Adrenal gland (tissue), 12 donors: ENCODE measurements around the gene ZNF831. TPM values are rescaled to one million over a fixed set of nuclear protein-coding genes. Genes with fewer than 3 reads are reported as not detected.

Experiments used
- DNase-seq, 7 donors: peaks; one replicate each; pipeline ENCODE4 v3.0.0-alpha.2; 2019 to 2020
- H3K27ac ChIP-seq, 5 donors: fragments of 200-600 bp; sonication (generic) in 4 of 5; 1 replicate in 3 of 5; 2 replicates in 2 of 5; pipeline versions ENCODE4 v1.5.1 to v1.8.0; 2016 to 2020; ENCODE audit warnings: mild to moderate bottlenecking in 1 of 5
- H3K27me3 ChIP-seq: fragments of 200-600 bp; 2 replicates; pipeline ENCODE4 v1.8.0; 2021
- H3K36me3 ChIP-seq, 2 donors: fragments of 200-600 bp; replicated peaks in 1 of 2; 1 replicate in 1 of 2; 2 replicates in 1 of 2; pipeline versions ENCODE4 v1.5.1 to v1.8.0; 2018 to 2022
- H3K4me1 ChIP-seq, 2 donors: fragments of 200-600 bp; replicated peaks in 1 of 2; 1 replicate in 1 of 2; 2 replicates in 1 of 2; pipeline versions ENCODE4 v1.5.1 to v1.8.0; 2018 to 2021
- H3K4me3 ChIP-seq, 4 donors: fragments of 200-600 bp; sonication (generic) in 3 of 4; one replicate each; pipeline ENCODE4 v1.5.1; 2016 to 2018
- H3K9me3 ChIP-seq, 3 donors: fragments of 200-600 bp; sonication (generic) in 1 of 3; replicated peaks in 1 of 3; 1 replicate in 2 of 3; 2 replicates in 1 of 3; pipeline versions ENCODE4 v1.5.1 to v1.8.0; 2016 to 2021
- POLR2A ChIP-seq, 2 donors: fragments of 450-650 bp; IDR thresholded peaks; one replicate each; pipeline ENCODE4 v1.6.1; 2017; ENCODE audit warnings: antibody characterized with exemption in 2 of 2, mild to moderate bottlenecking in 2 of 2, moderate library complexity in 1 of 2
- WGBS, 4 donors: extraction: QIAGEN DNeasy Blood & Tissue Kit in 2 of 4; methylation state at CpG; one replicate each; pipeline versions ENCODE4 v1.1.5 to v1.1.7; 2013 to 2017; 5-methylcytosine and 5-hydroxymethylcytosine counted together
- intact Hi-C, 2 donors: fragments of 100-400 bp; cut with DNase I; formaldehyde crosslinking; loops; one replicate each; pipeline versions ENCODE4 v1.14.1 to v1.15.0; 2022 to 2023
- polyA plus RNA-seq, 3 donors: library from polyadenylated mRNA; stranded (reverse); fragments of 200-250 nt in 2 of 3; fragments of 350-450 nt in 1 of 3; fragmentation: Illumina TruSeq in 1 of 3; extraction: RNeasy Lipid Tissue Mini Kit (QIAGEN cat#74804) in 1 of 3; gene quantifications; one replicate each; pipeline ENCODE4 v1.2.3, GENCODE V29; 2013 to 2014
- total RNA-seq, 9 donors: library from RNA; depleted of rRNA in 4 of 9; stranded (reverse); fragments of >200 nt in 4 of 9; fragments of 120-200 nt in 1 of 9; fragmentation: NEBNext Ultra II Directional in 1 of 9; extraction: Animal tissue kit (Norgen Biotek cat#: 25700) in 1 of 9; gene quantifications; one replicate each; pipeline versions ENCODE4 v1.1.0 to v1.2.4, GENCODE V29; 2013 to 2023
- TF ChIP-seq, protein P1 (sequence below), 6 experiments: fragments of 450-650 bp in 4 of 6; fragments of 200-600 bp in 2 of 6; sonication (generic) in 1 of 6; IDR thresholded peaks; 1 replicate in 5 of 6; 2 replicates in 1 of 6; pipeline versions ENCODE4 v1.5.1 to v1.8.0; 2016 to 2021; ENCODE audit warnings: antibody characterized with exemption in 6 of 6, mild to moderate bottlenecking in 2 of 6, moderate library complexity in 1 of 6
- donor health status: healthy with polysubstance abuse.
- donor health status: Bipolar disorder and iron deficiency.
- donor health status: DM: yes; HTN: yes; CAD: no.
- donor health status: DM: no; HTN: no; CAD: no.
- donor health status: DM: no; HTN: no; CAD: no.
- donor health status: DM: yes; HTN: yes; CAD: no.

The ZNF831 gene
- total and polyA plus RNA-seq, 12 donors: 0.05 to 0.61 (median 0.15) TPM

DNA sequence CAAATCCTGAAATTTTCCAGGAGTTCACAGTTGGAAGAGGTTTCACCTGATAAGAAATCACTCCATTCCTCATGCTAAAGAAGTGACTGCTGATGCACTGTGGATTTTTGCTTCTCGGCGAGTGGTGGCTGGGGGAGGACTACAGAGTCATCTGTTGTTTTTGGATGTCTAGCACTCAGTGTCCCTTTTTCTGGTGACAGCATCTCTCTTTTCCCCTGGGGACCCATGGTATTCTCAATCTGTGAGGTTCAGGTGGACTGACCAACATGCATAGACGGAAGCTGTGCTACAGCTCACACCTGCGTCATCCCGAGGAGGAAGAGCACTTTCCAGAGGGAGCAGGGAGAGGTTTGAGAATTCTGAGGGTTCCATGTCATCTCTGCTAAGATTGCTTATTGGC is 42.7 kb upstream of the ZNF831 start:
- intact Hi-C loops: no loop called here
- no peaks in the 10 kb centered on the region for H3K9me3 ChIP-seq
- no peaks in the 10 kb centered on the region for H3K4me1 ChIP-seq
- no peaks in the 10 kb centered on the region for H3K27me3 ChIP-seq
- H3K4me3 ChIP-seq: no peak overlapping the region
- no peaks in the 10 kb centered on the region for H3K36me3 ChIP-seq
- H3K27ac ChIP-seq: no peak overlapping the region
- TF ChIP-seq POLR2A (IDR thresholded peaks at IDR 0.05): no peak
- TF ChIP-seq, protein P1, sequence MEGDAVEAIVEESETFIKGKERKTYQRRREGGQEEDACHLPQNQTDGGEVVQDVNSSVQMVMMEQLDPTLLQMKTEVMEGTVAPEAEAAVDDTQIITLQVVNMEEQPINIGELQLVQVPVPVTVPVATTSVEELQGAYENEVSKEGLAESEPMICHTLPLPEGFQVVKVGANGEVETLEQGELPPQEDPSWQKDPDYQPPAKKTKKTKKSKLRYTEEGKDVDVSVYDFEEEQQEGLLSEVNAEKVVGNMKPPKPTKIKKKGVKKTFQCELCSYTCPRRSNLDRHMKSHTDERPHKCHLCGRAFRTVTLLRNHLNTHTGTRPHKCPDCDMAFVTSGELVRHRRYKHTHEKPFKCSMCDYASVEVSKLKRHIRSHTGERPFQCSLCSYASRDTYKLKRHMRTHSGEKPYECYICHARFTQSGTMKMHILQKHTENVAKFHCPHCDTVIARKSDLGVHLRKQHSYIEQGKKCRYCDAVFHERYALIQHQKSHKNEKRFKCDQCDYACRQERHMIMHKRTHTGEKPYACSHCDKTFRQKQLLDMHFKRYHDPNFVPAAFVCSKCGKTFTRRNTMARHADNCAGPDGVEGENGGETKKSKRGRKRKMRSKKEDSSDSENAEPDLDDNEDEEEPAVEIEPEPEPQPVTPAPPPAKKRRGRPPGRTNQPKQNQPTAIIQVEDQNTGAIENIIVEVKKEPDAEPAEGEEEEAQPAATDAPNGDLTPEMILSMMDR (IDR thresholded peaks at IDR 0.05): no peak
- DNase-seq: no peak
- 85 to 91% (median 89%) methylated on average over 5 of the region's 5 CpGs for WGBS, 4 donors

DNA sequence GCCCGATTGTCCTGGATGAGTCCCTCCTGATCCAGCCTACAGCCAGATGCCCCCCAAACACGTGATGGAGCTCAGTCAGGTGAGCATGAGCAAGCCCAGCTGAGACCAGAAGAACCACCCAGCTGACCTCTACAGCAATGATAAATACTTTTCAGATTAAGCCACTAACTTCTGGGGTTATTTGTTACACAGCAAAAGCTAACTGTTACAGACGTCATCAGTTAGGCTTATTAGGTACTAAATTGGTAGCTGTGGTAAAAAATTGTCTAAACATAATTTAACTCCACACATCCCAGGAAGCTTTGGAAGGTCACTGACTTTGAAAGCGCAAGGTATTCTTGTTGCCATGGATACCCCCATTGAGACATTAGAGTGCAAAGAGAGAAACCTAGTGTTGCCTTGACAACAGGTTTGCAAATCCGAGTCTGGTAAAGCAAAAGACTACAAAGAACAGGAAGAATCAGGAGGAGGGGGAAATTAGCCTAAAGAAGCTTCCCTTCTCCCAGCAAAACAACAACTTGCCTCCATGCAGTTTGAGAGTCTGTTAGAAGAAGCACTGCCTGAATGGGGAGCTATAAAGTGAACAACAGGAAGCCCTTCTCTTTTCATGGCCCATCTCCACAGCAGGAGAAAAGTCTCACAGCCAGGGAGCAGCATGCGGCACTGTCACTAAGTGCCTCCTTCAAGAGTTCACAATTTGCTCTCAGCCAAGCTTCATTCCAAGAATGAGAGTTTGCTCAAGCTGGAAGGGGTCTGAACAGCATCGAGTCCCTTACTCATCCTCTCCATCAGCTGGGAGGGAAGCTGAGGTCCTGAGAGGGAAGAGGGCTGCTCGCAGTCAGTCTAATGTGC is 41.7 kb upstream of the ZNF831 start:
- Histone ChIP-seq H3K27ac (no peak overlapping the region), H3K9me3 (no peaks in the 10 kb centered on the region), H3K36me3 (no peaks in the 10 kb centered on the region), H3K4me1 (no peaks in the 10 kb centered on the region), H3K27me3 (no peaks in the 10 kb centered on the region), H3K4me3 (no peak overlapping the region)
- TF ChIP-seq POLR2A (IDR thresholded peaks at IDR 0.05): no peak
- TF ChIP-seq, protein P1 (IDR thresholded peaks at IDR 0.05): no peak
- WGBS, 4 donors: 53 to 59% (median 56%) methylated on average over 8 of the region's 8 CpGs
- no peak for DNase-seq
- intact Hi-C loops: no loop called here

DNA sequence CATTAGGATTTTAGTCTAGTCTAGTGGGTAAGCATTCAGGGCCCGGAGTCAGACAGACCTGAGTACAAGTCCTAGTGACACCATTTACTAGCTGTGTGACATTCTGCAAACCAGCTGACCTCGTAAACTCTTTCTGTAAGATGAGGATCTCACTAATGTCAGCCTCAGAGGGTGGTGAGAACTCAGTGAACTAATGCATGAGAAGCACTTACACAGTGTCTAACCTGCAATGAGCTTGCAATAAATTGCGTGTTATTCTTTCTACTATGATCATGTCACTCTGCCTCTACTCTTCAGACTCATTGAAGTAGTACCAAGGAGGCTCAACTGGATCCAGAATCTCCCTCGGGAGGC is 41.1 kb upstream of the ZNF831 start:
- H3K4me1 ChIP-seq: no peaks in the 10 kb centered on the region
- no peaks in the 10 kb centered on the region for H3K27me3 ChIP-seq
- H3K27ac ChIP-seq: no peak overlapping the region
- no peaks in the 10 kb centered on the region for H3K36me3 ChIP-seq
- no peak for TF ChIP-seq POLR2A (IDR thresholded peaks at IDR 0.05)
- TF ChIP-seq, protein P1 (IDR thresholded peaks at IDR 0.05): no peak
- no peak overlapping the region for H3K4me3 ChIP-seq
- H3K9me3 ChIP-seq: no peaks in the 10 kb centered on the region
- intact Hi-C loops: no loop called here
- WGBS, 4 donors: 83 to 87% (median 86%) methylated on average over 4 of the region's 4 CpGs
- DNase-seq: no peak

DNA sequence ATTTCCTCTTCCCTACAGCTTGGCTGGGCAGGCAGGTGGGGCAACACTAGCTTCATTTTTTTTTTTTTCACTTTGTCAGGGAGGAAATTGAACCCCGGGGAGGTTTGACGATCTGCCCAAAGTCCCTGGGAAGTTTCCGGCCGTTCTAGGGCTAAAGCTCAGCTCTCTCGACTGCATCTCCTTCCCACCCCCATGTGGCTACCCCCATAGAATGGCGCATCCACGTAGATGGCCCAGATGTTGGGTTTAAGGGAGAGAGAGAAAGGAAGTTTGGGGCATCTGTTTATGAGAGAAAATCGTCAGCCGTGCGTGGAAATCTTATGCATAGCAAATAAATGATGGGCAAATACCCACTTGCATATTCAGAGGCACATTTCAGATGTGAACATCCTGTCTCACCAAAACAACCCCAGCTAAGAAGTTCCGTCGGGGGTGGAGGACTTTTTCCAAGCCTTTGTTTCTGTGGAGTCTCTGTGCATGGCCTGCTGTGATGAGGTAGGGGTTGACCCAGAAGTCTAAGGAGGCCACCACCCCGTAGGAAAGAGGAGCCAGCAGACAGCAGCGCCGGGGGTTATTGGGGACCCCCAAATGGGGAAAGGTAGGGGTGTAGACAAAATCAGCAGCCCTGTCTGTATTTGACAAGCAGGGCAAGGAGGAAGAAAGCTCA is 40.5 kb upstream of the ZNF831 start:
- Histone ChIP-seq H3K4me1 (no peaks in the 10 kb centered on the region), H3K27ac (no peak overlapping the region), H3K4me3 (no peak overlapping the region), H3K27me3 (no peaks in the 10 kb centered on the region), H3K9me3 (no peaks in the 10 kb centered on the region), H3K36me3 (no peaks in the 10 kb centered on the region)
- TF ChIP-seq, protein P1 (IDR thresholded peaks at IDR 0.05): no peak
- no peak for TF ChIP-seq POLR2A (IDR thresholded peaks at IDR 0.05)
- 68 to 74% (median 73%) methylated on average over 13 to 15 of the region's 15 CpGs for WGBS, 4 donors
- no peak for DNase-seq
- intact Hi-C loops: no loop called here
